ENCODE measurements around the gene EP400.

DNA sequence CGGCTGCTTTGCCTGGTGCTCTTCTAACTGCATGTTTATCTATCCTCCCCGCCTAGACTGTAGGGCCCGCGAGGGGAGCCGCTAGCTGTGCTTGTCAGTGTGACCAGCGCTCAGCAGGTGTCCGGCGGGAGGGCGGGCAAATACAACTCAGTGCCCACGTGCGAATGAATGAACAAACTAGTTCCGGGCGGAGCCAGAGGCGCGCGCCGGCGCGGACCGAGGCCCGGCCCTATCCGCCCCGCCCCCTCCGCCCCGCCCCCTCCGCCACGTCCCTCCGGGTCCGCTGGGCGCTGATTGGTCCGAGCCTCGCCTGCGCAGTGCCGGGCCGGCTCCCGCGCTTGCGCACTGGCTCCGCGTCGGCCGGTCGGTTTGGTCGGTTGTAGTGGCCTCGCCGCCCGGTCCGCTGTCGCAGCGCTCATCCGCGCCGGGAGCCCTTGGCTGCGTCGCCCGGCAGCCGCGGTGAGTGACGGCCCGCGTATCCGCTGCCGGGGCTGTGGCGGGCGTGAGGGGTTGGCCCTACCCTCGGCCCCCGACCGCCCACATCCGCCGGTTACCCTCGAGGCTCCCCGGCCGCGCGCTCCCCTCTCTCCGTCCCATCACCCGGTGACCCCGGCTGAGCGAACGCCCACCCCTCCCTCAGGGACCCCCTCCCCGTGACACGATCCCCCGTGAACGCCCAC is 134.3 kb downstream of the EP400 start:
- no peak for TF ChIP-seq CTCF (conservative IDR thresholded peaks at IDR 0.05 in 1 of 2, IDR thresholded peaks at IDR 0.05 in 1 of 2; ENCODE audit: low read depth in 1 of 2, low read length in 2 of 2)
- no peak for TF ChIP-seq EZH2 (IDR thresholded peaks at IDR 0.05; ENCODE audit: low read length, missing control alignments)
